PC-3 (cell line): ENCODE data around the gene SMCO4. TPM values are rescaled to one million over a fixed set of nuclear protein-coding genes. Genes with fewer than 3 reads are reported as not detected.

Source experiments
- ATAC-seq: fragments of 200-7000 bp; cut with Tn5 transposase; 2 replicates; pipeline ENCODE4 v1.9.1; 2020; ENCODE audit warnings: mild to moderate bottlenecking, moderate library complexity
- BruUV-seq: library from RNA; stranded (reverse); fragments of 400-500 nt; replicated peaks from 2 replicates; lab custom pipeline; 2021; lab: Mats Ljungman, UMichigan
- CTCF ChIA-PET: fragments of 300-600 bp; sonication (Branson Sonifier 250); formaldehyde crosslinking; loops from one replicate; lab custom pipeline; 2022; ENCODE audit warnings: antibody characterized with exemption; lab: Charles Lee
- POLR2A ChIA-PET: fragments of 300-600 bp; sonication (Branson Sonifier 250); formaldehyde crosslinking; loops from one replicate; lab custom pipeline; 2022; ENCODE audit warnings: antibody characterized with exemption; ENCODE audit not compliant: unreplicated experiment; lab: Charles Lee
- DNase-seq: peaks from one replicate; pipeline ENCODE4 v3.0.0-alpha.2; 2015
- H2AFZ ChIP-seq: fragments of 300-600 bp; sonication (generic); 2 replicates; pipeline ENCODE4 v1.6.0; 2016; ENCODE audit warnings: antibody characterized with exemption, low read length
- H3F3A ChIP-seq: fragments of 300-600 bp; sonication (generic); one replicate; pipeline ENCODE4 v1.6.0; 2017; ENCODE audit warnings: antibody characterized with exemption, low read length, control low read depth, mild to moderate bottlenecking; ENCODE audit not compliant: unreplicated experiment
- H3K27ac ChIP-seq: fragments of 300-600 bp; sonication (generic); 2 replicates; pipeline ENCODE4 v1.5.1; 2016; ENCODE audit warnings: mild to moderate bottlenecking, low read length
- H3K27me3 ChIP-seq: fragments of 300-600 bp; sonication (generic); 2 replicates; pipeline ENCODE4 v1.6.1; 2016; ENCODE audit warnings: low read length, mixed read lengths
- H3K36me3 ChIP-seq: fragments of 300-600 bp; sonication (generic); 2 replicates; pipeline ENCODE4 v1.6.1; 2016; ENCODE audit warnings: low read depth, mixed run types, low read length, mixed read lengths
- H3K4me1 ChIP-seq: fragments of 300-600 bp; sonication (generic); 2 replicates; pipeline ENCODE4 v1.5.1; 2016; ENCODE audit warnings: low read length; ENCODE audit not compliant: insufficient read depth
- H3K4me2 ChIP-seq: fragments of 300-600 bp; sonication (generic); 2 replicates; pipeline ENCODE4 v1.6.0; 2016; ENCODE audit warnings: low read length
- H3K4me3 ChIP-seq: fragments of 300-600 bp; sonication (generic); 2 replicates; pipeline ENCODE4 v1.5.1; 2016; ENCODE audit warnings: mild to moderate bottlenecking, low read length, mixed read lengths
- H3K79me2 ChIP-seq: fragments of 300-600 bp; sonication (generic); 2 replicates; pipeline ENCODE4 v1.6.1; 2017; ENCODE audit warnings: low read length, mixed read lengths
- H3K9ac ChIP-seq: fragments of 300-600 bp; sonication (generic); 2 replicates; pipeline ENCODE4 v1.6.0; 2016; ENCODE audit warnings: mild to moderate bottlenecking, low read length
- H3K9me2 ChIP-seq: fragments of 300-600 bp; sonication (generic); replicated peaks from 2 replicates; pipeline ENCODE4 v1.6.1; 2016; ENCODE audit warnings: mixed run types, low read length, mixed read lengths
- H3K9me3 ChIP-seq: fragments of 300-600 bp; sonication (generic); 2 replicates; pipeline ENCODE4 v1.6.1; 2016; ENCODE audit warnings: low read length, mixed read lengths
- H4K20me1 ChIP-seq: fragments of 300-600 bp; sonication (generic); 2 replicates; pipeline ENCODE4 v1.6.1; 2016; ENCODE audit warnings: low read length, mixed read lengths
- CTCF ChIP-seq: fragments of 300-600 bp; sonication (generic); conservative IDR thresholded peaks from 2 replicates; pipeline ENCODE4 v1.5.1; 2017; ENCODE audit warnings: antibody characterized with exemption, low read depth, mild to moderate bottlenecking, low read length
- EZH2 ChIP-seq: fragments of 300-600 bp; sonication (generic); IDR thresholded peaks from one replicate; pipeline ENCODE4 v1.6.1; 2017; ENCODE audit warnings: antibody characterized with exemption, mild to moderate bottlenecking, low read length; ENCODE audit not compliant: unreplicated experiment
- EZH2phosphoT487 ChIP-seq: fragments of 300-600 bp; sonication (generic); IDR thresholded peaks from 2 replicates; pipeline ENCODE4 v1.6.1; 2018; ENCODE audit warnings: mild to moderate bottlenecking, antibody characterized with exemption, low read length, borderline replicate concordance
- intact Hi-C: fragments of 100-400 bp; cut with micrococcal nuclease; formaldehyde crosslinking; loops from 2 replicates; pipeline ENCODE4 v1.9.0; 2023
- total RNA-seq: library from RNA; depleted of rRNA; stranded (reverse); fragments of >200 nt; gene quantifications from 2 replicates; pipeline ENCODE4 v1.2.3, GENCODE V29; 2014

The SMCO4 gene
- total RNA-seq, 1 experiment from 2014 or later: 23.0 TPM

GRCh38 chr11:93552874-93553273 lies 9.7 kb upstream of the SMCO4 start:
- Histone ChIP-seq H3K9ac (no peak overlapping the region), H3K36me3 (no peaks in the 10 kb centered on the region), H3K9me2 (no peaks in the 10 kb centered on the region), H3K9me3 (no peaks in the 10 kb centered on the region), H3K4me1 (no peaks in the 10 kb centered on the region), H3K79me2 (no peaks in the 10 kb centered on the region), H2AFZ (no peak overlapping the region), H3K4me2 (no peak overlapping the region), H4K20me1 (no peaks in the 10 kb centered on the region), H3K27ac (no peak overlapping the region), H3K27me3 (peaks cover 42% of the 10 kb centered on the region), H3K4me3 (no peak overlapping the region), H3F3A (no peaks in the 10 kb centered on the region)
- CTCF ChIA-PET: no interaction called here
- POLR2A ChIA-PET: no interaction called here
- BruUV-seq: no TSS peak
- DNase-seq: no peak
- no peak for ATAC-seq
- TF ChIP-seq EZH2phosphoT487 (no peak), EZH2 (no peak), CTCF (no peak)
- intact Hi-C loops: no loop called here

- no peak for ATAC-seq
- peaks cover 27% of the 10 kb centered on the region for H3K27me3 ChIP-seq
- ChIA-PET CTCF (no interaction called here), POLR2A (no interaction called here)
- H3F3A ChIP-seq: no peaks in the 10 kb centered on the region
- H3K4me3 ChIP-seq: no peak overlapping the region
- TF ChIP-seq EZH2phosphoT487: no peak
- no peak for TF ChIP-seq CTCF
- TF ChIP-seq EZH2: no peak
- BruUV-seq: no TSS peak
- DNase-seq: no peak
- H4K20me1 ChIP-seq: no peaks in the 10 kb centered on the region
- H3K27ac ChIP-seq: no peak overlapping the region
- H3K36me3 ChIP-seq: no peaks in the 10 kb centered on the region
- H3K79me2 ChIP-seq: no peaks in the 10 kb centered on the region
- no peaks in the 10 kb centered on the region for H3K9me3 ChIP-seq
- intact Hi-C loops: no loop called here
- H3K9ac ChIP-seq: no peak overlapping the region
- H2AFZ ChIP-seq: no peak overlapping the region
- H3K4me2 ChIP-seq: no peak overlapping the region
- H3K4me1 ChIP-seq: no peaks in the 10 kb centered on the region
- no peaks in the 10 kb centered on the region for H3K9me2 ChIP-seq
Observed at GRCh38 chr11:93549976-93550375, 6.8 kb upstream of the SMCO4 start.

- no peak overlapping the region for H3K4me2 ChIP-seq
- no peak for TF ChIP-seq EZH2
- CTCF ChIA-PET: no interaction called here
- H3K9ac ChIP-seq: no peak overlapping the region
- H3K4me3 ChIP-seq: no peak overlapping the region
- no peak for ATAC-seq
- no peaks in the 10 kb centered on the region for H3K36me3 ChIP-seq
- POLR2A ChIA-PET: no interaction called here
- BruUV-seq: no TSS peak
- H2AFZ ChIP-seq: no peak overlapping the region
- H3K4me1 ChIP-seq: 0 out of 2 replicates have a peak, but pooled peaks cover 1% of the 10 kb centered on the region
- intact Hi-C loops: no loop called here
- H3K9me3 ChIP-seq: no peaks in the 10 kb centered on the region
- DNase-seq: no peak
- H3K79me2 ChIP-seq: no peaks in the 10 kb centered on the region
- no peaks in the 10 kb centered on the region for H4K20me1 ChIP-seq
- H3F3A ChIP-seq: no peaks in the 10 kb centered on the region
- H3K9me2 ChIP-seq: no peaks in the 10 kb centered on the region
- peaks cover 19% of the 10 kb centered on the region for H3K27me3 ChIP-seq
- H3K27ac ChIP-seq: no peak overlapping the region
Observed at GRCh38 chr11:93548679-93549319, 5.6 kb upstream of the SMCO4 start.
